ENCODE measurements around the gene TTC39B.

DNA sequence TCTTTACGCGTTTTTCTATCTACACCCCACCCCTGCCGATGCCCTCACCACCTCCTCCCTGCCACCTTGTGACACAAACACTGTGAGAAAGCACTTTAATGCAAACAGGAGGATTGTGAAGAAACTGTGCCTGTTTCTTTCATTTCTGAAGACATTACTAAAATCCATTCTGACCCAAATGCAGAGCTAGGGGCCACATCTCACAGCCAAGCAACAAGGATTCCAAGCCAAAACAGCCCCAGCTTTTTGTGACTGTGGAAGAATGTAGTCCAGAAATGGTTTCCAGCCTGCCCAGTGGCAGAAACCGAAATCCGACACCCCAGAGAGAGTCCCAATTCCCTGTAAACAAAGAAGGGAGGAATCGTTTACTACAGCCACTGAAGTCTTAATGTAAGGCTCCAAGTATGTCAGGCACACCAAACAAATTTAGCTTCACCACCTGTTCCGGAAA, 190.9 kb downstream of the TTC39B start:
- TF ChIP-seq, protein P1, sequence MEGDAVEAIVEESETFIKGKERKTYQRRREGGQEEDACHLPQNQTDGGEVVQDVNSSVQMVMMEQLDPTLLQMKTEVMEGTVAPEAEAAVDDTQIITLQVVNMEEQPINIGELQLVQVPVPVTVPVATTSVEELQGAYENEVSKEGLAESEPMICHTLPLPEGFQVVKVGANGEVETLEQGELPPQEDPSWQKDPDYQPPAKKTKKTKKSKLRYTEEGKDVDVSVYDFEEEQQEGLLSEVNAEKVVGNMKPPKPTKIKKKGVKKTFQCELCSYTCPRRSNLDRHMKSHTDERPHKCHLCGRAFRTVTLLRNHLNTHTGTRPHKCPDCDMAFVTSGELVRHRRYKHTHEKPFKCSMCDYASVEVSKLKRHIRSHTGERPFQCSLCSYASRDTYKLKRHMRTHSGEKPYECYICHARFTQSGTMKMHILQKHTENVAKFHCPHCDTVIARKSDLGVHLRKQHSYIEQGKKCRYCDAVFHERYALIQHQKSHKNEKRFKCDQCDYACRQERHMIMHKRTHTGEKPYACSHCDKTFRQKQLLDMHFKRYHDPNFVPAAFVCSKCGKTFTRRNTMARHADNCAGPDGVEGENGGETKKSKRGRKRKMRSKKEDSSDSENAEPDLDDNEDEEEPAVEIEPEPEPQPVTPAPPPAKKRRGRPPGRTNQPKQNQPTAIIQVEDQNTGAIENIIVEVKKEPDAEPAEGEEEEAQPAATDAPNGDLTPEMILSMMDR (conservative IDR thresholded peaks at IDR 0.05; ENCODE audit: low read length): no peak
- TF ChIP-seq EZH2phosphoT487 (IDR thresholded peaks at IDR 0.05; ENCODE audit: borderline replicate concordance, low read depth, low read length): no peak

Data from OCI-LY7 (cell line).